GM12874 (cell line): Measurements from ENCODE around the gene SOS1.

ENCODE experiments used
- CTCF ChIP-seq: IDR thresholded peaks from 2 replicates; pipeline ENCODE4 v1.5.1; 2011; ENCODE audit warnings: low read depth, mild to moderate bottlenecking, control low read depth, low read length, moderate library complexity; ENCODE audit not compliant: insufficient read depth

SOS1 gene

DNA sequence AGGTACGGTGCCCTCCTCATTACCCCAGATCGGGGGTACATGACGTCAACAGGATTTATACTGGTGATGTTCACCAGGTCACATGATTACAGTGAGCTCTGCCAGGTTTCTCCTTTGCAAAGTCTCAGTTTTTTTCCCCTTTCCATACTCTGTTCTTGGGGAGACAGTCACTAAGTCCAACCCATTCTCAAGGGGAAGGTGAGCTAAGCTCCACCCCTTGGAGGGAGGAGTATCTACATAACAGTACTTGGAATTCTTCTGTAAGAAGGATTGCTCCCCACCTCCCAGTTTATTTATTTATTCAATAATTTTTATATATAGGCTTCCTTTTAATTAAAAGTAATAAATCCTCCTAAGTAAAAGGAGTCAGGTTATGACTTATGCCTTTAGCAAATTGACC, 34.1 kb upstream of the SOS1 start:
- TF ChIP-seq CTCF = no peak

DNA sequence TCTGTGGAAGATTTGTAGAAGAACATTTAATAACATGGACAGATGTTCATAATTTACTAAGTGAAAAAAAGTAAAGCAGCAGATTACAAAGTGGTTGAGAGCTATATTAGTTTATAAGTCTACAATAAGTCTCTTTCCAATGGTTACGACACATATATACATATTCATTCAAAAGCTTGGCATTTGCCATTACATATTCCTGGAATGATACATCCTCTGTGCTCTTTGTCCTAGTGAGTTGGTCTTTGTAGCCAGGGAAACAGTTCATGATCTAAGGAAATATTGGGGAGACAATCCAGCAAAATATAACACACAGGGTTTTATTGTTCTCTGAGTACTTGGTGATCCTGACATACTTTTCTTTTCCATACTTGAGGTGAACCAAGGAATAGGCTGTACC, 32.5 kb upstream of the SOS1 start:
- no peak for TF ChIP-seq CTCF

- TF ChIP-seq CTCF = no peak
Measured at GRCh38 chr2:39152504-39152903, 31.7 kb upstream of the SOS1 start.

DNA sequence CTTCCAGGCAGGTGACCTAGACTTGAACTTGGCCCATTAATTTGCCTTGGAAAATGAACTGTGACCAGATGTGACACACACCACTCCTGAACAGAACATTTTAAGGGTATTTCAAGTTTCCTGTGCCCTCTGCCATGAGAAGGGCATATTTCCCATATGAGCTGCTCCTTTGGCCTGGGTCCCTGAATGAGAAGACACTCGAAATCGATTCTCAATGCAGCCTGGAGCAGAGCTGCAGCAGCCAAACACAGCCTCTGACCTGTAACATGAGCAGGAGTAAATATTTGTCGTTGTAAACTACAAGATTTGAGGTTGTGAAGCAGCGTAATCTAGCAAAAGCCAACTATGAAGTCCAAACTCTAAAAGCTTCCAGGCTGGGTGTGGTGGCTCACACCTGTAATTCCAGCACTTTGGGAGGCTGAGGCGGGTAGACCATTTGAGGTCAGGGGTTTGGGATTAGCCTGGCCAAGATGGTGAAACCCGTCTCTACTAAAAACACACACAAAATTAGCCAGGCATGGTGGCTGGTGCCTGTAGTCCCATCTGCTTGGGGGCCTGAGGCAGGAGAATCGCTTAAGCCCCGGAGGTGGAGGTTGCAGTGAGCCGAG, 30.1 kb upstream of the SOS1 start:
- no peak for TF ChIP-seq CTCF

- TF ChIP-seq CTCF = no peak
Measured at GRCh38 chr2:39150102-39150562, 29.3 kb upstream of the SOS1 start.

DNA sequence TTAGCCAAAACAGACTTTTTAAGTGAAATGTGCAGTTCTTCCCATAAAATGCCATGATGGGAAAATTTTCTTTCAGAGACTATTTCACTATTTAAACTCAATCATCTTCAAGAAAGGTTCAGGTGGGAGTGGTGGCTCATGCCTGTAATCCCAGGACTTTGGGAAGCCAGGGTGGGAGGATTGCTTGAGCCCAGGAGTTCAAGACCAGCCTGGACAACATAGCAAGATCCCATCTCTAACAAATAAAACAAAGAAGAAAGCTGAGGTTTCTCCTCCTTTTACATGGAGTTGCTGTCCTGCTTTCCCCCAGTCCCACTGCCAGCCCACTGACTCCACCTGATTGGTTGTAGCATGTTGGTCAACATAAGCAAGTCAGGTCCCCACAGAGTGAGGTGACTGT, 25.8 kb upstream of the SOS1 start:
- no peak for TF ChIP-seq CTCF

DNA sequence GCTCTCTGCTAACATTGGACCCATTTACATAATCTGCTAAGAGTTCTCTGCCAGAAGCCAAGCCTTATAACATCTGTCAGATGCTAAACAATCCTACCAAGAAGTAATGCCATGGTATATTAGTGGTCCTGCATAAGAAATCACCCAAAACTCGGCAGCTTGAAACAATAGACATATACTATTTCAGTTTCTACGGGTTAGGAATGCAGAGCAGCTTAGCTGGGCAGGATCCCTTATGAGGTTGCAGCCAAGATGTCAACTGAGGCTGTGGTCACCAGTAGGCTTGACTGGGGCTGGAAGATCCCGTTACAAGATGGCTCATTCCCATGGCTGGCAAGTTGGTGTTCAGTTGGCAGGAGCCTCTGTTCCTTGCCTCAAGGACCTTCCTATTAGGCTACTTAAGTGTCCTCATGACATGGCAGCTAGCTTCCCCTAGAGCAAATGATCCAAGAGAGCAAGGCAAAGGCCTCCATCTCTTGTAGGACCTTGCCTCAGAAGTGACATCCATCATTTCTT, 25.1 kb upstream of the SOS1 start:
- TF ChIP-seq CTCF = no peak
